Naive B cell (primary cell): Measurements from ENCODE around the gene DNASE1L3. TPM values are rescaled to one million over a fixed set of nuclear protein-coding genes. Genes with fewer than 3 reads are reported as not detected.
A peak's percentile ranks its signal among the peaks of the same experiment; 100 is the strongest.

Source experiments
- ATAC-seq, 2 donors: fragments of 150-1000 bp; cut with Tn5 transposase; 2 replicates each; pipeline ENCODE4 v1.10.0; 2021; ENCODE audit warnings: low read depth in 2 of 2, mild to moderate bottlenecking in 2 of 2, moderate library complexity in 2 of 2
- DNase-seq: peaks from one replicate; pipeline ENCODE4 v3.0.0; 2022
- H3K27ac Mint-ChIP-seq, 6 donors: one replicate each; pipeline ENCODE4 v1.8.0; 2020 to 2022; ENCODE audit warnings: mild to moderate bottlenecking in 6 of 6, mixed read lengths in 6 of 6, moderate library complexity in 5 of 6, inconsistent platforms in 2 of 6
- H3K27me3 Mint-ChIP-seq, 3 donors: one replicate each; pipeline ENCODE4 v1.8.0; 2021 to 2022; ENCODE audit warnings: mixed read lengths in 3 of 3, mild to moderate bottlenecking in 1 of 3
- H3K36me3 Mint-ChIP-seq, 2 donors: one replicate each; pipeline ENCODE4 v1.8.0; 2020 to 2022; ENCODE audit warnings: mixed read lengths in 2 of 2, inconsistent platforms in 1 of 2, mild to moderate bottlenecking in 1 of 2
- H3K4me1 Mint-ChIP-seq, 3 donors: one replicate each; pipeline ENCODE4 v1.8.0; 2020 to 2022; ENCODE audit warnings: mixed read lengths in 3 of 3, inconsistent platforms in 1 of 3, mild to moderate bottlenecking in 1 of 3, moderate library complexity in 1 of 3
- H3K4me3 Mint-ChIP-seq, 8 donors: one replicate each; pipeline ENCODE4 v1.8.0; 2020 to 2022; ENCODE audit warnings: mild to moderate bottlenecking in 8 of 8, mixed read lengths in 8 of 8, moderate library complexity in 8 of 8, inconsistent platforms in 2 of 8
- H3K9me3 Mint-ChIP-seq, 7 donors: one replicate each; pipeline ENCODE4 v1.8.0; 2020 to 2022; ENCODE audit warnings: mixed read lengths in 7 of 7, mild to moderate bottlenecking in 5 of 7, inconsistent platforms in 2 of 7, moderate library complexity in 1 of 7
- polyA plus RNA-seq, 6 donors: library from polyadenylated mRNA; unstranded; fragments of 300-500 nt; fragmentation: Illumina TruSeq; gene quantifications; one replicate each; pipeline ENCODE4 v1.2.3, GENCODE V29; 2021; ENCODE audit warnings: low read depth in 6 of 6

DNASE1L3 gene
- polyA plus RNA-seq, 6 donors from 2014 or later = 8.0 to 41.5 (median 14.4) TPM

DNA sequence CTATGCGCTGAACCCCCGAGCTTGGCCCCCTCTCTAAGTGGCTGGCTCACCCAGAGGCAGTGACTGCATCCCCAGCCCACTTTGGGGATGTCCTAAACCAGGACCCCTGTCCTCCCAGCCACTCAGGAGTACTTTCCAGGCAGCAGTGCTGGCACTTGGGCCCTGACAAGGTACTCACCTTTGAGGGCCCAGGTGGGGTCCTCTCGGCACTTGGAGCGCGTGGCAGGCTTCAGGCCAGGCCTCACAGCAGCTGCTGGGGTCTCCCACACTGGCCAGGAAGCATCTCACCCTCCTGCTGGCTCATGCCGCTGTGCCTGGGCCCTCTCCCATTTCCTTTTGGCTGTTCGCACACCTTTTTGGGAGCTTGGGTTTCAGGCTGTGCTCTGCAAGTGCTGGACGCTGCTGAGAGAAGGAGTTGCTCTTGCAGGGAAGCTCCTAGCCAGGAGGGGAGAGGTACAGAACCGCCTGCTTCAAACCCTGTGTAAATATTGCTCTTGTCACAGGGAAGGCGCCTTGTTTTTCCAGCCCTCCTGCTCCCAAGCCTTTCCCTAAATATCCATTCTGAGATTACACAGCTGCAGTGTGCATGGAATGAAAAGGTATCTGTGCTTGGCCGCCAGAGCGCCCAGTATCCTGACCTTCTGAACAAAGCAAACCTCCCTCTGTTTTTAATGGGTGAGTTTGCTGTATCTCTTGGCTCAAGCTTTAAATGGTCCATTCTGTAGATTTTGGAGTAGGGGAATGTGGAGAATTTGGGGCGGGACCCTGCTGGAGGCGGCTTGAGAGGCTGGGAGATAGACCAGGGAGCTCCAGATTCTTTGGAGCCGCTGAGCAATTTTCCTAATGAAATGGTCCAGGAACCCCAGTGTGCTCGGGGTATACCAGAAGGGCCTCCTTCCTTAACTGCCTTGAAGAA lies 45.6 kb downstream of the DNASE1L3 start:
- Mint-ChIP-seq H3K27me3 (no peaks in the 10 kb centered on the region), H3K4me3 (no peak overlapping the region), H3K4me1 (no peaks in the 10 kb centered on the region), H3K9me3 (peaks cover 0 to 2% (median 0%) of the 10 kb centered on the region in 7 donors), H3K36me3 (peaks cover 16 to 19% of the 10 kb centered on the region in 2 donors), H3K27ac (peak overlapping the region in 1 of 6 donors; percentile 67)
- DNase-seq (no peak), ATAC-seq (no peak)

DNA sequence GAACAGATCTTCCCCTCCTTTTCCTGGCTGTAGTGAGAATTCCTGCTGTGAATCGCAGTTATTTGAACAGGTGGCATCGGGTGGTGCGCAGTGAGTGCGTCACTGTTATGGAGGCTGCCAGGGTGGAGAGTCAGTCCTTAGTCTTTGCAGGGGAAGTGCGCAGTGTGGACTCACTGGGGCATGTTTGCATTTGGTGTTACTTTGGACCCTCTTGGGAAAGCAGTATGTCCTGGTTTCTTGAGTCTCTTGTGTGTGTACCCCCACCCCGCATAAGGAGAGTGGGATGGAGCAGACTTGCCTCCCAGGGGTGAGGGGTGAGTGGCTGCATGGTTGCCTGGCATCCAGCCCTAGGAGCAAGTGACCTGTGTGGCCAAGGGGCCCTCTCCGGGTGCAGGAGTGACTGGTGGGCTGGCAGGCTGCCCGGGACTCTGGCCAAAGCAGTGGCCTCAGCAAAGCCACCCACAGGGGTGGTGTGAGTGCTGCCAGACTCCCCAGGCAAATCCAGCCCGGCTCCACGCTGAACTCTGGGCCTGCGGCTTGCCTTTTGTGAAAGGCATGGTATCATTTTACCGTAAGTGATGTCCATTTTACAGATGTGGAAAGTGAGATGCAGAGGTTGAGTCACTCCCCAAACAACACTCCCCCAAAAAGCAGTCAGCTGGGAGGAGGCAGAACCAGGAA lies 46.4 kb downstream of the DNASE1L3 start:
- H3K4me3 Mint-ChIP-seq = no peak overlapping the region
- no peaks in the 10 kb centered on the region for H3K4me1 Mint-ChIP-seq
- peaks cover 0 to 2% (median 0%) of the 10 kb centered on the region in 7 donors for H3K9me3 Mint-ChIP-seq
- ATAC-seq (no peak), DNase-seq (no peak)
- H3K27ac Mint-ChIP-seq = peak overlapping the region in 1 of 6 donors; percentile 36
- H3K27me3 Mint-ChIP-seq = no peaks in the 10 kb centered on the region
- H3K36me3 Mint-ChIP-seq = peaks cover 16 to 20% of the 10 kb centered on the region in 2 donors

DNA sequence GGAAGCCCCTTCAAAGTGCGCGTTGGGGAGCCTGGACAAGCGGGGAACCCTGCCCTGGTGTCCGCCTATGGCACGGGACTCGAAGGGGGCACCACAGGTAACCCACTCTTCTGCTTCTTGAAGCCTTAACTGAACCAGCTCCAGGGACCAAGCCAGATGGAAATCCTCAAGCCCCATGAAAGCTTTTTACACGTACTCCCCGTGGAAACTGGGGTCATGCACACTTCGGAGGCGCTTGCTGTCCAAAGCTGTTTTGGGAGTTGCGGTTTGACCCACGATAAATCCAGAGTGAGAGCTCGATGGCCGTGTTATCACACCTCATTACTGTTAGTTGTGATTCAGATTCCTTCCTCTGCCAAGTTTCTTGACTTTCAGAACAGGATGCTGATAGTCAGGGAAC lies 47.5 kb downstream of the DNASE1L3 start:
- no peaks in the 10 kb centered on the region for H3K4me1 Mint-ChIP-seq
- peaks cover 16 to 20% of the 10 kb centered on the region in 2 donors for H3K36me3 Mint-ChIP-seq
- peak overlapping the region in 1 of 8 donors; percentile 17 for H3K4me3 Mint-ChIP-seq
- ATAC-seq (no peak), DNase-seq (no peak)
- H3K27me3 Mint-ChIP-seq = no peaks in the 10 kb centered on the region
- H3K9me3 Mint-ChIP-seq = peaks cover 0 to 2% (median 0%) of the 10 kb centered on the region in 7 donors
- peak overlapping the region in 1 of 6 donors; percentile 34 for H3K27ac Mint-ChIP-seq

DNA sequence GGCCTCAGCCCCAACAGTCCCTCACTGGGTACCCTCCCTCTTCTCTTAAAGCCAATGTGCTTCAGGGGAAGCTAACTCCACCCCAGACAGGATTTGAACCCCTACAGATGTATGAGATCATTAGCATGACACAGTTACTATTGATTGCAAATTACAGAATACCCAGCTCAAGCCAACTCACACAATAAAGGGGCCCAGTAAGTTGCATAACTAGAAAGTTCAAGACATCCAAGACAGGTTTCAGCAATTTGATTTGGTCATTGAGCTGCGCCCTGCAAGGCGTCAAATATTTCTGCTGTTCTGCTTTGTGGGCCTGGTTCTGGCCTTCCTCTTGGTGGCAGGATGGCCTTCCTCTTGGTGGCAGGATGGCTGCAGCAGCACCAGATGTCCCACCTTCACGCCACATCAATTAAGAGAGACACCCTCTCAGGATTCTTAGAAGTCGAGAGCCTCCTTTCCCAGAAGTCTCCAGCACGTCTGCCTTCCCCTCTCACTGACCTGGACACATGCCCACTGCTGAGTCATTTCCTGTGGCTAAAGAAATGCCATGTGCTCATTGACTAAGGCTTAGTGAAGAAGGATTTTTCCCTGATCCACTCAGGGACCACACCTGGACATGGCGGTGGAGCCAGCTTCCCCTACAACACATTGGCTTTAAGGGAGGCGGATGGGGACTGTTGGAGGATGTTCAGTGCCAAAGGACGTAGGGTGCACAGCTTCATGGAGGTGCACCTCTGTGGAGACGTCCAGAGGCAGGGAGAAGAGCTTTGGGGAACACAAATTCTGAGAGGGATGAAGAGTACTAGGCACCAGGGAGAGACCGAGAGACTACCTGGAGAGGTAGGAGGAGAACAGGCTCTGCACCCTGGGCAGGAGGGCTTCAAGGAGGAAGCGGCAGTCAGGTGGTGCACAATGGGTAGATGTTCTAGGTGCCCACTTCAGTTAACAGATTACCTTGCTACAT lies 49.1 kb downstream of the DNASE1L3 start:
- Mint-ChIP-seq H3K9me3 (peaks cover 0 to 2% (median 0%) of the 10 kb centered on the region in 7 donors), H3K27me3 (no peaks in the 10 kb centered on the region), H3K4me3 (no peak overlapping the region), H3K4me1 (no peaks in the 10 kb centered on the region), H3K27ac (peak overlapping the region in 1 of 6 donors; percentile 44), H3K36me3 (peaks cover 16 to 25% of the 10 kb centered on the region in 2 donors)
- DNase-seq = no peak
- no peak for ATAC-seq

DNA sequence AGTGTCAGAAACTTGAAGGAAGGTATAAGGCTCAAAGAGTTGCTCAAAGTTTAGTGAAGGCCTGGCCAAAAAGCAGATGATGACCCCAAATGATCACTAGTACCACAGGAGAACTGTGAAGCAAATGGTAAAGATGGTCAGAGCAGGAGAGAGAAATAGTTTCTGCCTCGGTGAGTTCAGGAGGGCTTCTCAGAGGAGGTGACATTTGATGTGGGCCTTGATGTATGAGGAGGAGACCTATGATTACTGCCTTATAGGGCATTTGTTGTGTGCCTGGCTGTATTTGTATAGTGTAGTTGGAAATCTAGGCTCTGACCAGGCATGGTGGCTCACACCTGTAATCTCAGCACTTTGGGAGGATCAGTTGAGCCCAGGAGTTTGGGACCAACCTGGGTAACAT lies 50.4 kb downstream of the DNASE1L3 start:
- peak overlapping the region in 1 of 6 donors; percentile 5 for H3K27ac Mint-ChIP-seq
- DNase-seq (no peak), ATAC-seq (no peak)
- no peak overlapping the region for H3K4me3 Mint-ChIP-seq
- peaks cover 0 to 2% (median 0%) of the 10 kb centered on the region in 7 donors for H3K9me3 Mint-ChIP-seq
- H3K36me3 Mint-ChIP-seq = peaks cover 16 to 25% of the 10 kb centered on the region in 2 donors
- H3K27me3 Mint-ChIP-seq = no peaks in the 10 kb centered on the region
- no peaks in the 10 kb centered on the region for H3K4me1 Mint-ChIP-seq

DNA sequence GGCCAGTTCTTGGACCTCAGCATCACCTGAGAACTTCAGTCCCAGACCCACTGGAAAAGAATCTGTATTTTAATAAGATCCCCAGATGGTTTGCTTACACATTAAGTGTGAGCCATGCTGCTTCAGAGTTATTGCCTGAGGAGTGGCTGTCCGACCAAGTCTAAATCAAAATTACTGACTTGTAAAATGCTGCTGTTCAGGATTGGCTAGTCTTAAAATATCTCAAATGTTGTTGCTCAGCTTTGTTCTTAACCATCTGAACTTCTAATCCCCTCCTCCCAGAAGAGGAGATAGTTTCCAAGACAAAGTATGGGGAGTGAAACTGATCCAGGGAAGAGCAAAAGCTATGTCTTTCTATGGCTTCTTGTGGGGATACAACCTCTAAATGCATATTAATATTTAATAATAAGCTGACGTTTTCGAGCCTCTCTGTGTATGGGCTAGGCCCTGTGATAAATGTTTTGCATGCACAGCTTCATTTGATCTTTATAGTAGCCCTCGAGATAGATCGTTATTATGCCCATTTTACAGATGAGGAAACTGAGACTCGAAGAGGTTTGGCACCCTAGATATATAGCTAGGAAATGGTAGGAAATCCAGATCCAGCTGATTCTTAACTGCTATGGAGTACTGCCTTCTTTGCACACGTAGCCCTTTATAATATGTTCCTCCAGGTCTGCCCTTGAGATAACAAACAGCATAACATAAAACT lies 52.2 kb downstream of the DNASE1L3 start:
- no peak for ATAC-seq
- Mint-ChIP-seq H3K36me3 (peaks cover 17 to 19% of the 10 kb centered on the region in 2 donors), H3K9me3 (peaks cover 0 to 2% (median 0%) of the 10 kb centered on the region in 7 donors), H3K27me3 (no peaks in the 10 kb centered on the region), H3K27ac (no peak overlapping the region), H3K4me3 (no peak overlapping the region), H3K4me1 (no peaks in the 10 kb centered on the region)
- DNase-seq = no peak

DNA sequence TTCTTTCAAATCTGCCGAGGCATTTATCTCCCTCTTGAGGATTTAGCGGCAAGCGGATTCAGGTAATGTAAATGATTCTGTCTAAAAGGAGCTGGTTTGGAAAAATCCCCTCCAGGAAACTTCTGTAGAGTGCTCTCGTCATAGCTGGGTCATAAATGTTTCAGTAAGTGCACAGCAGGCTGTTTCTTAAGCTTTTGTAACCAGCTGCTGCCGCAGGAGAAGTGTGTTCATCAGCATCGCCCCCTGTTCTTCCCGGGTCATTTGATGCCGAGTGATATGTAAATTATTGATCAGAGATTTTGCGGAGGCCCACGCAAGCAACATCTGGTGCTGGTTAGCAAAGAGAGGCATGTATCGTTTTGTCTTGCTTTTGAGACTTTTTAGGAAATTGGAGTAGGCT lies 53.1 kb downstream of the DNASE1L3 start:
- ATAC-seq (no peak), DNase-seq (no peak)
- Mint-ChIP-seq H3K4me3 (no peak overlapping the region), H3K27ac (peak overlapping the region in 1 of 6 donors; percentile 69), H3K27me3 (no peaks in the 10 kb centered on the region), H3K36me3 (peaks cover 14 to 22% of the 10 kb centered on the region in 2 donors), H3K4me1 (no peaks in the 10 kb centered on the region), H3K9me3 (peaks cover 0 to 2% (median 0%) of the 10 kb centered on the region in 7 donors)

DNA sequence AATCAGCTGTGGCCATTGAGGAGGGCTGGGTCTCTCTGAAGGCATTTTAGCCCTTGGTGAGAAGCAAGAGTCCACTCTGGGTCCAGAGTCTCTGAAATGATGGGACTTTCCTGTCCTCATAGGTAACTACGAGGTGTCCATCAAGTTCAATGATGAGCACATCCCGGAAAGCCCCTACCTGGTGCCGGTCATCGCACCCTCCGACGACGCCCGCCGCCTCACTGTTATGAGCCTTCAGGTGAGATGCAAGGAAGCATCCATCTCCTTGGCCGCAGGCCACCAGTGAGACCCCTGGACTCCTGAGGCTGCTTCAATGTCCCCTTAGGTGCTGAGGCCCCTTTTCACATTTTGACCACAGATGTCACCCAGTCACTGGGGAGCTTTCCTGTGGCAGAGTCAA lies 54.9 kb downstream of the DNASE1L3 start:
- H3K36me3 Mint-ChIP-seq = peaks cover 11 to 17% of the 10 kb centered on the region in 2 donors
- no peaks in the 10 kb centered on the region for H3K27me3 Mint-ChIP-seq
- no peak overlapping the region for H3K4me3 Mint-ChIP-seq
- H3K27ac Mint-ChIP-seq = peak overlapping the region in 1 of 6 donors; percentile 47
- DNase-seq = no peak
- H3K4me1 Mint-ChIP-seq = no peaks in the 10 kb centered on the region
- ATAC-seq = no peak
- peaks cover 0 to under 1% (median 0%) of the 10 kb centered on the region in 7 donors for H3K9me3 Mint-ChIP-seq

DNA sequence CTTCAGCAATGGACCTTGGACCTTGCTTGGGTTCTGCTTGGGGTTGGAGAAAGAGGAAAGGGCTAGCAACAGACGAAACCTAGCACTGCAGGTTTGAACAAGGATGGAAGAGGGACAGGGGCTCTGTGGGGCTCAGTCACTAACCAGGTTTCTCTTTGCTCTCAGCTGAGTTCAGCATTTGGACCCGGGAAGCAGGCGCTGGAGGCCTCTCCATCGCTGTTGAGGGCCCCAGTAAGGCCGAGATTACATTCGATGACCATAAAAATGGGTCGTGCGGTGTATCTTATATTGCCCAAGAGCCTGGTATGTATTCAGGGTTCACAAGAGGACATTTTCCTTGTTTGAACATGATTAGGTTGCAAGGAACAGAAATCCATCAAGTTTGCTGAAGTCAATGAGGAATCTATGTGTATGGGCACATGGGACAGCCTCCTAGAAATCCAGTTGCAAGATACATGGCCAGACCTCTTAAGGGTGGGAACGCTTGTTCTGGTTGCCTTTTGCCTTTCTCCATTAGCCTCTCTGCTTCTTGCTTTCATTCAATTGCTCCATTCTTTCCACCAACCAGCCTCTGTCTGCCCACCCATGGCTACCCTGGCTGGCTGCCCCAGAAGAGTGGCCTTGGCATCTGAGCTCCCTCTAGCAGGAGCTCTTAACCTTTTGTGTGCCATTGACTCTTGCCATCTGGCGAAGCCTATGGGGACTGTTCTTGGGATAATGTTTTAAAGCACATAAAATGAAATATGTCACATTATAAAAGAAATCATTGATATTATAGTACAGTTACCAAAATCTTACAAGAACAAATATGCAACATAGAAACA lies 55.9 kb downstream of the DNASE1L3 start:
- no peaks in the 10 kb centered on the region for H3K27me3 Mint-ChIP-seq
- DNase-seq (no peak), ATAC-seq (no peak)
- H3K9me3 Mint-ChIP-seq = no peaks in the 10 kb centered on the region
- no peaks in the 10 kb centered on the region for H3K4me1 Mint-ChIP-seq
- no peak overlapping the region for H3K4me3 Mint-ChIP-seq
- peaks cover 8 to 22% of the 10 kb centered on the region in 2 donors for H3K36me3 Mint-ChIP-seq
- H3K27ac Mint-ChIP-seq = peak overlapping the region in 2 of 6 donors; percentile 35 to 58

DNA sequence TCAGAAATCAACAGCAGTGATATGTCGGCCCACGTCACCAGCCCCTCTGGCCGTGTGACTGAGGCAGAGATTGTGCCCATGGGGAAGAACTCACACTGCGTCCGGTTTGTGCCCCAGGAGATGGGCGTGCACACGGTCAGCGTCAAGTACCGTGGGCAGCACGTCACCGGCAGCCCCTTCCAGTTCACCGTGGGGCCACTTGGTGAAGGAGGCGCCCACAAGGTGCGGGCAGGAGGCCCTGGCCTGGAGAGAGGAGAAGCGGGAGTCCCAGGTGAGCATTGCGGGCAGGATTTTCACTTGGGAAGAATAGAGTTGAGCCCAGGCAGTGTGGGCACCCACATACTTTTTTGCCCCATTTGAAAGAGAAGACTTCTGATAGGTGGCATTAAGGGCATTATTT lies 57.4 kb downstream of the DNASE1L3 start:
- ATAC-seq (no peak), DNase-seq (no peak)
- H3K4me1 Mint-ChIP-seq = no peaks in the 10 kb centered on the region
- H3K9me3 Mint-ChIP-seq = no peaks in the 10 kb centered on the region
- no peaks in the 10 kb centered on the region for H3K27me3 Mint-ChIP-seq
- H3K4me3 Mint-ChIP-seq = no peak overlapping the region
- peaks cover 23 to 34% of the 10 kb centered on the region in 2 donors for H3K36me3 Mint-ChIP-seq
- H3K27ac Mint-ChIP-seq = peak overlapping the region in 2 of 6 donors; percentile 37 to 65

DNA sequence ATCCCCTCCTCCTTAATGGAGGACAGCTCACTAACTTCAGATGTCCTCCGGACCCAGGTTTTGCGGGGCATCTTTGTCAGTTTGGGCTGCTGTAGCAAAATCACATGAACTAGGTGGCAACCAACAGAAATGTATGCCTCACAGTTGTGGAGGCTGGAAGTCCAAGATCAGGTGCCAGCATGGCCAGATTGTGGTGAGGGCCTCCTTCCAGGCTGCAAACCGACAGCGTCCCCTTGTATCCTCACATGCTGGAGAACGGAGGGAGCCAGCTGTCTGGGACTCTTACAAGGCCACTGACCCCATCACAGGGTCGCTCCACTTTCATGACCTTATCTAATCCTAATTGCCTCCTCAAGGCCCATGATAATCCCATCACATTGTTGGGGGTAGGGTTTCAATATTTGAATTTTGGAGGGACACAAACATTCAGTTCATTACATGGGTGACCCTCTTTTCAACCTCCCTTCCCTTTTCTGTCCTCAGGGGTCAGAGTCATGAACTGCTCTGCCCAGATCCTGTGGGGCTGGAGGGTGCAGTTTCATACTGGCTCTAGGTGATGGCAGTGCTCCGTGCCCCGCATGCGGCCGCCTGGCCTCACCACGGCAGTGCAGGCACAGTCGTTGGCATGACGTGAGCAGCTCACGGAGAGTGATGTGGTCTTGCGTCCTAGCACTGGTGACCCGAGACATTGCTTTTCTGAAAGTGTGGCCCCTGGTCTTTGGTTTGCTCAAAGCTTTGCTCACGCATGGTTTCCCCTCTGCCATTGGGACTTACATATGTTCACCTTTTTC lies 58.4 kb downstream of the DNASE1L3 start:
- Mint-ChIP-seq H3K4me1 (no peaks in the 10 kb centered on the region), H3K9me3 (no peaks in the 10 kb centered on the region), H3K36me3 (peaks cover 23 to 29% of the 10 kb centered on the region in 2 donors), H3K27ac (peak overlapping the region in 1 of 6 donors; percentile 48), H3K27me3 (no peaks in the 10 kb centered on the region), H3K4me3 (no peak overlapping the region)
- ATAC-seq (no peak), DNase-seq (no peak)
